Peyer's patch (tissue), 4 donors: ENCODE results near the gene PTGIR.

Experiments
- CTCF ChIP-seq, 6 experiments: fragments of 450-650 bp in 4 of 6; fragments of 200-600 bp in 2 of 6; sonication (generic) in 1 of 6; IDR thresholded peaks; one replicate each; pipeline ENCODE4 v1.5.1; 2017 to 2019; ENCODE audit warnings: antibody characterized with exemption in 6 of 6, mild to moderate bottlenecking in 3 of 6, moderate library complexity in 1 of 6
- POLR2A ChIP-seq, 2 donors: fragments of 450-650 bp; IDR thresholded peaks; one replicate each; pipeline ENCODE4 v1.5.1; 2017; ENCODE audit warnings: antibody characterized with exemption in 2 of 2, mild to moderate bottlenecking in 2 of 2, moderate library complexity in 2 of 2

- TF ChIP-seq CTCF (IDR thresholded peaks at IDR 0.05): no peak
- no peak for TF ChIP-seq POLR2A (IDR thresholded peaks at IDR 0.05)
Measured at GRCh38 chr19:46609511-46610412, 15.1 kb downstream of the PTGIR start.
